ENCODE results near the gene MLIP.

The MLIP gene

DNA sequence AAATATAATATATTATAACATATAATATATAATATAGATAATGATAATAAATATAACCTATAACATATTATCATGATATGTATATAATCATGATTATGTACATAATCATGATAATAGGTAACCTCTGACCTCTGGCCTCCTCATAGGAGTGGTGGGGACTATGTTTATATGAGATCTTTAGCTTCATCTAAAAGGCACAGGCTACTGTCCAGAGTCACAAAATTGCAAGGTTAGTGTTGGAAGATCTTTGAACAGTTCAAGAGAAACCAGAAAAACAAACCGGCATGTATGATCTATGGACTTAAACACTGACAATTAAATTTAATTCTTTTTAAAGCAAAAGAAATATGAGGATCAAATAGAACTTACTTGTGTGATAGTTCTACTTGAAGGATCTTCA is 141.3 kb downstream of the MLIP start:
- H2AFZ ChIP-seq (ENCODE audit: low read depth, low read length): no peak overlapping the region
- H3K9me3 ChIP-seq (ENCODE audit: insufficient read depth, low read length): no peaks in the 10 kb centered on the region
- no peaks in the 10 kb centered on the region for H3K79me2 ChIP-seq (ENCODE audit: low read length)
- no peak overlapping the region for H3K4me3 ChIP-seq (ENCODE audit: low read length)
- no peak overlapping the region for H3K4me2 ChIP-seq (ENCODE audit: low read length)
- H3K27ac ChIP-seq (ENCODE audit: low read length): no peak overlapping the region
- no peaks in the 10 kb centered on the region for H4K20me1 ChIP-seq (ENCODE audit: insufficient read depth, low read length)
- no peak overlapping the region for H3K9ac ChIP-seq (ENCODE audit: low read length)
- H3K36me3 ChIP-seq (replicated peaks; ENCODE audit: low read depth, low read length): no peaks in the 10 kb centered on the region
- TF ChIP-seq EZH2phosphoT487 (IDR thresholded peaks at IDR 0.05; ENCODE audit: low read depth): no peak
- TF ChIP-seq, protein P1, sequence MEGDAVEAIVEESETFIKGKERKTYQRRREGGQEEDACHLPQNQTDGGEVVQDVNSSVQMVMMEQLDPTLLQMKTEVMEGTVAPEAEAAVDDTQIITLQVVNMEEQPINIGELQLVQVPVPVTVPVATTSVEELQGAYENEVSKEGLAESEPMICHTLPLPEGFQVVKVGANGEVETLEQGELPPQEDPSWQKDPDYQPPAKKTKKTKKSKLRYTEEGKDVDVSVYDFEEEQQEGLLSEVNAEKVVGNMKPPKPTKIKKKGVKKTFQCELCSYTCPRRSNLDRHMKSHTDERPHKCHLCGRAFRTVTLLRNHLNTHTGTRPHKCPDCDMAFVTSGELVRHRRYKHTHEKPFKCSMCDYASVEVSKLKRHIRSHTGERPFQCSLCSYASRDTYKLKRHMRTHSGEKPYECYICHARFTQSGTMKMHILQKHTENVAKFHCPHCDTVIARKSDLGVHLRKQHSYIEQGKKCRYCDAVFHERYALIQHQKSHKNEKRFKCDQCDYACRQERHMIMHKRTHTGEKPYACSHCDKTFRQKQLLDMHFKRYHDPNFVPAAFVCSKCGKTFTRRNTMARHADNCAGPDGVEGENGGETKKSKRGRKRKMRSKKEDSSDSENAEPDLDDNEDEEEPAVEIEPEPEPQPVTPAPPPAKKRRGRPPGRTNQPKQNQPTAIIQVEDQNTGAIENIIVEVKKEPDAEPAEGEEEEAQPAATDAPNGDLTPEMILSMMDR (IDR thresholded peaks at IDR 0.05; ENCODE audit: low read depth, low read length): no peak
- no peaks in the 10 kb centered on the region for H3K4me1 ChIP-seq (ENCODE audit: low read length)
- H3K27me3 ChIP-seq (ENCODE audit: low read depth, low read length): no peaks in the 10 kb centered on the region

- Histone ChIP-seq H2AFZ (ENCODE audit: low read depth, low read length) (no peak overlapping the region), H3K4me2 (ENCODE audit: low read length) (no peak overlapping the region), H3K4me1 (ENCODE audit: low read length) (no peaks in the 10 kb centered on the region), H3K4me3 (ENCODE audit: low read length) (no peak overlapping the region), H3K9me3 (ENCODE audit: insufficient read depth, low read length) (no peaks in the 10 kb centered on the region), H3K79me2 (ENCODE audit: low read length) (no peaks in the 10 kb centered on the region), H3K27ac (ENCODE audit: low read length) (no peak overlapping the region), H3K27me3 (ENCODE audit: low read depth, low read length) (no peaks in the 10 kb centered on the region), H3K9ac (ENCODE audit: low read length) (no peak overlapping the region), H4K20me1 (ENCODE audit: insufficient read depth, low read length) (no peaks in the 10 kb centered on the region), H3K36me3 (replicated peaks; ENCODE audit: low read depth, low read length) (no peaks in the 10 kb centered on the region)
- TF ChIP-seq, protein P1 (IDR thresholded peaks at IDR 0.05; ENCODE audit: low read depth, low read length): no peak
- no peak for TF ChIP-seq EZH2phosphoT487 (IDR thresholded peaks at IDR 0.05; ENCODE audit: low read depth)
These were observed 141.7 kb downstream of the MLIP start for GRCh38 chr6:54252916-54253315.

- H3K4me2 ChIP-seq (ENCODE audit: low read length): no peak overlapping the region
- H3K9ac ChIP-seq (ENCODE audit: low read length): no peak overlapping the region
- TF ChIP-seq, protein P1 (IDR thresholded peaks at IDR 0.05; ENCODE audit: low read depth, low read length): no peak
- no peak for TF ChIP-seq EZH2phosphoT487 (IDR thresholded peaks at IDR 0.05; ENCODE audit: low read depth)
- no peaks in the 10 kb centered on the region for H3K4me1 ChIP-seq (ENCODE audit: low read length)
- H3K27ac ChIP-seq (ENCODE audit: low read length): no peak overlapping the region
- H3K9me3 ChIP-seq (ENCODE audit: insufficient read depth, low read length): no peaks in the 10 kb centered on the region
- no peaks in the 10 kb centered on the region for H3K27me3 ChIP-seq (ENCODE audit: low read depth, low read length)
- no peaks in the 10 kb centered on the region for H4K20me1 ChIP-seq (ENCODE audit: insufficient read depth, low read length)
- H3K79me2 ChIP-seq (ENCODE audit: low read length): no peaks in the 10 kb centered on the region
- H3K4me3 ChIP-seq (ENCODE audit: low read length): no peak overlapping the region
- no peak overlapping the region for H2AFZ ChIP-seq (ENCODE audit: low read depth, low read length)
- H3K36me3 ChIP-seq (replicated peaks; ENCODE audit: low read depth, low read length): no peaks in the 10 kb centered on the region
These were observed 143.6 kb downstream of the MLIP start for GRCh38 chr6:54254886-54255285.

DNA sequence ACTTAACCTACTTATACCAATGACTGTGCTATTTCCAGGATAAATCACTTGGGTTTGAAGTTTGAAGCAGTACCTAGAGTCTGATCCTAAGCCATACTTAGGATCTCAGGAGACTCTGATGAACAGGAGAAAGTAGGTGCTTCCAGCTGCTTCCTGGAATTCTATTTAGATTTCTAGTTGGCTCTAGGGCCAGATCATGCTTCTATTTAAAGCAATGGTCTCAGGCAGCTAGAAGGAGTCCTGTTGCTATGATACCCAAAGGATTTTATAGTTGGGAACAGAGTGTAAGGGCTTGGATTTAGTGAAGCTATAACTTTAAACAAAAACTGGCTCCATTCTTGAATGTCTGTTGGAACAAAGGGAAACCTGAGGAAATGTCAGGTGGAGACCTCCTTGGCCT is 144.6 kb downstream of the MLIP start:
- H3K79me2 ChIP-seq (ENCODE audit: low read length): no peaks in the 10 kb centered on the region
- TF ChIP-seq, protein P1 (IDR thresholded peaks at IDR 0.05; ENCODE audit: low read depth, low read length): no peak
- TF ChIP-seq EZH2phosphoT487 (IDR thresholded peaks at IDR 0.05; ENCODE audit: low read depth): no peak
- no peak overlapping the region for H3K4me2 ChIP-seq (ENCODE audit: low read length)
- H3K27me3 ChIP-seq (ENCODE audit: low read depth, low read length): no peaks in the 10 kb centered on the region
- no peaks in the 10 kb centered on the region for H4K20me1 ChIP-seq (ENCODE audit: insufficient read depth, low read length)
- no peak overlapping the region for H3K27ac ChIP-seq (ENCODE audit: low read length)
- H2AFZ ChIP-seq (ENCODE audit: low read depth, low read length): no peak overlapping the region
- no peaks in the 10 kb centered on the region for H3K9me3 ChIP-seq (ENCODE audit: insufficient read depth, low read length)
- H3K4me1 ChIP-seq (ENCODE audit: low read length): no peaks in the 10 kb centered on the region
- H3K36me3 ChIP-seq (replicated peaks; ENCODE audit: low read depth, low read length): no peaks in the 10 kb centered on the region
- no peak overlapping the region for H3K9ac ChIP-seq (ENCODE audit: low read length)
- no peak overlapping the region for H3K4me3 ChIP-seq (ENCODE audit: low read length)
